HAP-1 (cell line): ENCODE results near the gene CPEB4.

Experiments used
- DNase-seq, 2 experiments: peaks; one replicate each; pipeline ENCODE4 v3.0.0-alpha.2; 2016 to 2020; ENCODE audit warnings: low spot score in 2 of 2
- H3K27me3 ChIP-seq: fragments of 250-450 bp; sonication (Bioruptor Pico); 2 replicates; pipeline ENCODE4 v1.5.1; 2020; ENCODE audit warnings: low read depth, mild to moderate bottlenecking, moderate library complexity
- H3K36me3 ChIP-seq: fragments of 250-450 bp; sonication (Bioruptor Pico); replicated peaks from 2 replicates; pipeline ENCODE4 v1.5.1; 2020; ENCODE audit warnings: mild to moderate bottlenecking
- H3K4me1 ChIP-seq: fragments of 250-450 bp; sonication (Bioruptor Pico); 2 replicates; pipeline ENCODE4 v1.5.1; 2020; ENCODE audit warnings: mild to moderate bottlenecking
- H3K4me3 ChIP-seq: fragments of 250-450 bp; sonication (Bioruptor Pico); 2 replicates; pipeline ENCODE4 v1.5.1; 2020; ENCODE audit warnings: mild to moderate bottlenecking, moderate library complexity
- H3K9me3 ChIP-seq: fragments of 250-450 bp; sonication (Bioruptor Pico); 2 replicates; pipeline ENCODE4 v1.5.1; 2020; ENCODE audit warnings: mild to moderate bottlenecking, moderate library complexity
- in situ Hi-C: fragments of 300-500 bp; cut with MboI; formaldehyde crosslinking; loops from 3 replicates; pipeline ENCODE4 v1.14.3; 2020; ENCODE audit warnings: low sequenced_read_pairs, inconsistent platforms, mixed read lengths

Gene CPEB4

DNA sequence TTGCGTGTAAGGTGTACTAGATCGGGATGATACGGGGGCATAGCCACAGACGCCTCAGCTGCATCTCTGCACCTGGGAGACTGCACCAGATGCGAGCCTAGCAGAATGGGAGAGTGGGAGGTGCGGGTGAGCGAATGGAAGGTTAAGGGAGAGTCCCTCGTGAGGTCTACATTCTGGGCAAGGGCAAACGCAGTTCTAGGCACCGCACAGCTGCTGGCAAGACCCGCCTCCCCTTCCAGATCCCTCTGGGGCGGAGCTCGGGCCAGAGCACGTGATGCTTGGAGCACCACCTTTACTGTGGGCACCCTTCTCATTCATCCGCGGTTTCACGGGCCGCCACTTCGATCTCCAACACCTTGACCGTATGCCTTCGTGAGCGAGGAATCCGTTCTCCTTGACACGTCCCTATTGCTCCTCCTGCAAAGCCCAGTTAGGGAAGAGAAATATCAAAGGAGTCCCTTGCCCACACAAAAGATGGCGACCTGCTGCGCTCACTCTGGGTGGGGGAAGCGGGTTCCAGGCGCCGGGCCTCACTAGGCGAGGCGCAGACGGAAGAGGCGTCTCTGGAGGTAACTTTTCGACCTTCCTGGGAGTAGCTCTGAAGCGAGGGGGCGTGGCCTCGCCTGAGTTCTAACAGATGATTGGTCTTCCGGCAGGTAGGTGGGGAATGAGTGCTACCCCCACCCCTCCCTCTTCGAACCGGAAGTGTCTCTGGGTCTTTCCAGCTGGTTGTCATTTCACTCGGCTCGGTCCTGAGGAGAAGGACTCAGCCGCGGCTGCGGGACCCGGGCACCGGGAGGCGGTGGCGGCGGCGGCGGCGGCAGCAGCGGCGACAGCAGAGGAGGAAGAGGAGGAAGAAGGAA lies at the start of gene CPEB4:
TSS of gene CPEB4 (plus strand) at position 740 of the 863 bp plus-strand sequence. CDS start 1,385 bp downstream, outside the sequence.
- peaks cover 11% of the 10 kb centered on the region for H3K4me1 ChIP-seq
- H3K27me3 ChIP-seq: no peaks in the 10 kb centered on the region
- in situ Hi-C loops: no loop called here

DNA sequence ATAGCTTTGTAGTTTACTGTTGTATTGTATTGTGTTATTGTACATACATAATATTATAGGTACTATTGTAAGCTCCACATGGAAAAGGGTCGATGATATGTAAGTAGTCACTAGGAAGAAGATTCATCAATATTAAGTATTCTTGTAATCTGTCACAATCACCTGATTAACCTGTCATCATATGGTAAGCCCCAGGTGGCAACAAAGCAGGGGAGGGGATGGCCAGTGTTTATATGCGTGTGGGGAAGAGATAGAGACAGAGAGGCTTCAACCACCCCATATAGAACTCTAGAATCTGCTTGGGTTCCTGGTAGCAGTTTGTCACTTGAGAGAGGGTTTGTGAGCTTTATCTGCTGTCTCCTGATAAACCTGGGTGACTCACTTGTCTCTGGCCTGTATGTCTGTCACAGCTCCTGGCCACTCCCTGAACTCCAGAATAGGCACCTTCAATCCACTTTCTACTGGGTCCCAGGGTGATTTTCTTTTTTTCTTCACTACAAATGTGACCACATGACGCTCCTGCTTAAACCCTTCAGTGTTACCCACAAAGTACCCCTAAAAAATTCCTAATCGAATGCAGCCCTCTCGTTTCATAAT lies 48.9 kb upstream of the CPEB4 start:
- in situ Hi-C loops: no loop called here
- H3K4me1 ChIP-seq: no peaks in the 10 kb centered on the region
- no peak for DNase-seq
- H3K27me3 ChIP-seq: no peaks in the 10 kb centered on the region
- H3K36me3 ChIP-seq: no peaks in the 10 kb centered on the region
- no peaks in the 10 kb centered on the region for H3K9me3 ChIP-seq
- H3K4me3 ChIP-seq: no peak overlapping the region

More for the DNA sequence above, at the start of gene CPEB4:
- Histone ChIP-seq H3K4me3 (peak within 1 kb of the TSS; percentile 56), H3K36me3 (no peaks in the 10 kb centered on the region), H3K9me3 (no peaks in the 10 kb centered on the region)
- peak; percentile 97 to 98 for DNase-seq

DNA sequence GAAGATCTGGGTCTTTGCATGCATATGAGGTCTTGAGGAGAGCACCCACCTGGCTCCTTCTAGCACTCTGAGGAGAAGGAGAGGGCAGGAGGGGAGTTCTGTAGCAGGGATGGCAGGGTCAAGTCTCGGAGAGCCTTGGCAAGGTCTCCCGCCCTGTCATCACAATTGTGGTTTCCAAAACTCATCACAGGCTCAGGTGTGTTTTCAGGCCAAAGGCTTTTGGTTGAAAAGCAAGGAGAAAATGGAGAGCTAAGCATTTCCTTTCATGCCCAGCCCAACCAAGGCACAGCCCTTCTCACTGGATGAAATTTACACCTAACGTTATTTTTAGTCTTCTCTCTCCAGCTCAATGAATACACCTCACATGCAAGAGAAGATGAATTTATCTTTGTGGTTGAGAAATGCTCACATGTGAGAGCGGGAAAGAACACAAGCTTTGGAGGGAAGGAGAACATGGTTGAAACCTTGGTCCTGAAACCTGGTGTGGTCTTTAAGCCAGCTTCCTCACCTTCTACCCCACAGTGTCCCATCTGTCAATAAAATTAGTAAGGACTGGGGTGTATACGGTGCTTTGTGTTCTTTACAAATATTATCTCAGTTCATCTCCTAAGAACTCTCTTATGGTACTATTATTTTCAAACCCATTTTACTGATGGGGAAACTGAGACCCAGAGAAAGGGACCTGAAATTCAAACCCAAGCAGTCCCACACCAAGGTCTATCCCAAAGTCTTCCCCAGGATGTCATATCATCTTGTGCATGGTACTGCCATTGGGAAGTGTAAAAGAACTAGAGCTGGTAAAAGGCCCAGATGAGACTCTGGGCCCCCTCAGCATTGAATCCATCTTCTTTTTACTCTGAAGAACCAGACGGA lies 47.8 kb upstream of the CPEB4 start:
- in situ Hi-C loops: no loop called here
- no peak for DNase-seq
- Histone ChIP-seq H3K4me3 (no peak overlapping the region), H3K27me3 (no peaks in the 10 kb centered on the region), H3K4me1 (no peaks in the 10 kb centered on the region), H3K36me3 (no peaks in the 10 kb centered on the region), H3K9me3 (no peaks in the 10 kb centered on the region)

DNA sequence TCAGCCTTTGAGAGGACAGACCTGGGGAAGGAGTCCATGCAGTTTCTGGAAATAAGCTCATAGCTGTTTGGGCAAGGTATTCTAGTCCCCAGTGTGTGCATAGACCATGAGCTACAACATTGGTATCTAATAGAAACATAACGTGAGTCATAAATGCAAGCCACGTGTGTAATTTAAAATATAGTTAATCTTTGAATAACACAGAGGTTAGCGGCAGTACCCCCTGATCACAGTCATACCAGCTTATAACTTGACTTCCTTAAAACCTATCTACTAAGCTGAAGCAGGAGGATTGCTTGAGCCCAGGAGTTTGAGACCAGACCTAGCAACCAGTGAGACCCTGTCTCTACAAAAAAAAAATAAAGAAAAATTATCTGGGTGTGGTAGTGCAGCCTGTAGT lies 46.4 kb upstream of the CPEB4 start:
- DNase-seq: no peak
- Histone ChIP-seq H3K27me3 (no peaks in the 10 kb centered on the region), H3K4me1 (no peaks in the 10 kb centered on the region), H3K36me3 (no peaks in the 10 kb centered on the region), H3K9me3 (no peaks in the 10 kb centered on the region), H3K4me3 (no peak overlapping the region)
- in situ Hi-C loops: no loop called here

DNA sequence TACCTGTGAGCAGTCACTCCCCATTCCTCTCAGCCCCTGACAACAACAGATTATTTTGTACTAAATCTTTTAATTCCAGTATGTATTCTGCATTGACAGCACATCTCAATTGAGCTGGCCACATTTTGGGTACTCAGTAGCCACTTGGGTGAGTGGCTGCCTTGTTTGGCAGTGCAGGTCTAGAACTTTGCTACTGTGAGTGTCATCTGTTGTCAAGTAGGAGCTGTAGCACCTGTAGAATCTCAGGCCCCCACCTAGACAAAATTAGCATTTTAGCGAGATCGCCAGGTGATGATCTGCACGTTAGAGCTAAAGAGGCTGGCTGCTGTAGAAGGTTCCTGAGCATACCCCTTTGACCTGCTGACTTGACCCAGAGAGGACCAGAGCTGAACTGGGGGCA lies 44.4 kb upstream of the CPEB4 start:
- H3K27me3 ChIP-seq: no peaks in the 10 kb centered on the region
- H3K4me1 ChIP-seq: no peaks in the 10 kb centered on the region
- no peaks in the 10 kb centered on the region for H3K9me3 ChIP-seq
- in situ Hi-C loops: no loop called here
- no peak overlapping the region for H3K4me3 ChIP-seq
- no peak for DNase-seq
- no peaks in the 10 kb centered on the region for H3K36me3 ChIP-seq

DNA sequence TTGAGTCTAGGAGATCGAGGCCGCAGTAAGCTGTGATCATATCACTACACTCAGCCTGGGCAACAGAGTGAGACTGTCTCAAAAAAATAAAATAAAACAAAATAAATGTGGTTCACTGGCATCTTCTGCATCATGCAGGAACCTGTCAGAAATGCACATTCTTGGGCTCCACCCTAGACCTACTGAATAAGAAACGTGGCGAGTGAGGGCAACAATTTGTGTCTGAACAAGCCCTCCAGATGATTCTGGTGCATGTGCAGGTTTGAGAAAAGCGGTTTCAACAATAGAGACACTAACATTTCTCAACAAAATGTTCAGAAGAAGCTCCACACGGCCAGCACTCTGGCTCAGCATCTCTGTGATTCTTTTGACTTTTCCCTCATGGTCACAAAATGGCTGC lies 42.8 kb upstream of the CPEB4 start:
- in situ Hi-C loops: no loop called here
- no peak for DNase-seq

DNA sequence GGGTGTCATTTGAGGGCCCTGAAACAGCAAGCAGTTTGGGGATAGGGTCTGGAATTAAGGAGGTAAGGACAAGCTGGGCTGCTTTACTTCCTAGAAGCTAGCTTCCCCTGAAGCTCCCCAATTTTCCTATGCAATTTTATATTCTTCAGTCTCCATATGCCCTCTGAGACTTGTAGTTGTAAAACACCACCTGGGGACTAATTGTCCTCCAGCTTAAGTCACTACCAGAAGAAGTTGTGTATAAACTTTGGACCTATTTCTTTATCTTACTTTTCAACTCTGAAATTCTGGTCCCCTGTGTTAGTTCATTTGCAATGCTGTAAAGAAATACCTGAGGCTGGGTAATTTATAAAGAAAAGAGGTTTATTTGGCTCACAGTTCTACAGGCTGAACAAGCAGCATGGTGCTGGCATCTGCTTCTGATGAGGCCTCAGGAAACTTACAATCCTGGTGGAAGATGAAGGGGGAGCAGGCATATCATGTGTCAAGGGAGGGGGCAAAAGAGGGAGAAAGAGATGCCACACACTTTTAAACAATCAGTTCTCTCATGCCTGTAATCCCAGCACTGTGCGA lies 41.1 kb upstream of the CPEB4 start:
- Histone ChIP-seq H3K9me3 (no peaks in the 10 kb centered on the region), H3K27me3 (no peaks in the 10 kb centered on the region), H3K4me1 (no peaks in the 10 kb centered on the region), H3K36me3 (no peaks in the 10 kb centered on the region), H3K4me3 (no peak overlapping the region)
- no peak for DNase-seq
- in situ Hi-C loops: no loop called here

More for the DNA sequence above, 42.8 kb upstream of the CPEB4 start:
- Histone ChIP-seq H3K36me3 (no peaks in the 10 kb centered on the region), H3K4me1 (no peaks in the 10 kb centered on the region), H3K4me3 (no peak overlapping the region), H3K9me3 (no peaks in the 10 kb centered on the region), H3K27me3 (no peaks in the 10 kb centered on the region)

DNA sequence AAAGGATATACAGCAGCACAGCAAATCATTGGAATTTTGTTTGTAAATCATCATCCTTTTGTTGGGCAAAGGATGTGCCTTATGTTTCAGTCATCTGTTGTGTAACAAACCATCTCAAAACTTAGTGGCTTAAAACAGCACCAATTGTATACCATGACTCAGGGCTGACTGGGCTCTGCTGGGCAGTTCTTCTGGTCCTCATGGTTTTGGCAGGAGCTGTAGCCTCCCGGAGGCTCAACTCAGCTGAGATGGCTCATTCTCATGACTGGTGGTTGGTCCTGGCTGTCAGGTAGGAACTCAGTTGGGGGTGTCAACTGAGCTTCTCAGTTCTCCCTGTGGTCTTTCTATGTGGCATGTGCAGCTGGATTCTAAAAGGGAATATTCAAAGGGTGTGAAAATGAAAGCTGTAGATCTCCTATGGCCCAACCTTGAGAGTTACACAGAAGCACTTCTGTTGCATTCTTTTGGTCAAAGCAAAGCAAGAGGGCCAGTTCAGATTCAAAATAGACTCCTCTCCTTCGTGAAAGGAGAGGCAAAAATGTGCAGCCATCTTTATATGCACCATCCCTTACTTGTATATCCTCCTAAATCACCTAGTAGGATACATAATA lies 39.1 kb upstream of the CPEB4 start:
- H3K4me1 ChIP-seq: no peaks in the 10 kb centered on the region

DNA sequence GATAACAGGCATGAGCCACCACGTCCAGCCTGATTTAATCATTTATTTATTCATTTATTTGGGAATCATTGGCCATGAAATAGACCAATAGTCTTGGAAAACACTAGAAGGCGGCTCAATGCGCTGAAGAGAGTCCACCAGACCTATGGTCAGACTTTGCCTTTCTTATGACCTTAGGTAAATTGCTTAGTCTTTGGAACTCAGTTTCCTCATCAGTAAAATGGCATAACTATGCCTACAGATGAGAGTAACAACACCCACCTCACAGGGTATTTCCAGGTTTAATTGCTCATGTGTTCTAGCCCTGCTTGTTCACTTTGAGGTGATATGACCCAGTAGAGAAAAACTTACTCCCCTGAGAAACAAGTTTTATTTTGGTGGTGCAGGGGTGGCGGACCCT lies 38.2 kb upstream of the CPEB4 start:
- Histone ChIP-seq H3K4me1 (no peaks in the 10 kb centered on the region), H3K27me3 (no peaks in the 10 kb centered on the region), H3K36me3 (no peaks in the 10 kb centered on the region), H3K9me3 (no peaks in the 10 kb centered on the region), H3K4me3 (no peak overlapping the region)
- no peak for DNase-seq
- in situ Hi-C loops: no loop called here

More for the DNA sequence above, 39.1 kb upstream of the CPEB4 start:
- in situ Hi-C loops: no loop called here
- H3K36me3 ChIP-seq: no peaks in the 10 kb centered on the region
- no peak overlapping the region for H3K4me3 ChIP-seq
- no peaks in the 10 kb centered on the region for H3K9me3 ChIP-seq
- H3K27me3 ChIP-seq: no peaks in the 10 kb centered on the region
- DNase-seq: no peak

DNA sequence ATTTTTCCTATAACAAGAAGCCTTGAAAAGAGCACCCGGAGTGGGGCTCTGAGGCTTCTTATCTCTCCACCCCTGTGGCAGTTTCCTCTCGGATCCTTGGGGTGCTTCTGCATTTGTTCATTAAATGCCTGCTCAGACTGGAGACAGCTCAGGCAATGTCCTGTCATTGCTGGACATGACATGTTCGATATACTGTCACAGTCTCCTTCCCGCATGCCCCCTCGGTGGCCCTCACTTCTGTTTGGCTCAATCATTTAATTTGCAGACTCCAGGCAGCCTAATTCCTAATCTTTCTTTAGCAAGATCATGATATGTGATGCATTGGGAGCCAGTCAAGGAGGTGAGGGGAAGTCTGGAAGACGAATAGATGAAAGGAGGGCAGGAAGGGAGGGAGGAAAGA lies 37.5 kb upstream of the CPEB4 start:
- H3K4me1 ChIP-seq: no peaks in the 10 kb centered on the region
- in situ Hi-C loops: no loop called here
- no peak overlapping the region for H3K4me3 ChIP-seq

DNA sequence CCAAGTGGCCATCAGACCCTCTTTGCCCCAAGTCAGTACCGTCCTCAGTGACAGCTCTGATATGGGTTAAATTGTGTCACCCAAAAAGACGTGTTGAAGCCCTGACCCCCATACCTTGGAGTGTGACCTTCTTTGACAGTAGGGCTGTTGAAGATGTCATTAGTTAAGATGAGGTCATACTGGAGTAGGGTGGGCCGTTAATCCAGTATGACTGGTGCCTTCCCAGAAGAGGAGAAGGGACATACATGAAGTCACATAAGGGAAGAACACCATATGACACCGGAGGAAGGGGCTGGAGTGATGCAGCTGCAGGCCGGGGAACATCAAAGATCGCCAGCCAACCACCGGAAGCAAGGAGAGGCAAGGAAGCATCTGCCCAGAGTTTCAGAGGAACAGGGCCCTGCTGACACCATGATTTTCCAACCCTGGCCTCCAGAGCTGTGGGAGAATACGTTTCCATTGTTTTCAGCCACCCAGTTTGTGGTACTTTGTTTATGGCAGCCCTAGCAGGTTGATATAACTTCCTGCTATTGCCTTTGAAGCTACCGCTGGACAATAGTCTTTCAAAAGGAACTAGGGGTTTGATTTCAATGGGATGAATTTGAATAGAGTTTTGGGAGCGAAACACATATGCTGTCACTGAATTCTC lies 36.4 kb upstream of the CPEB4 start:
- Histone ChIP-seq H3K27me3 (no peaks in the 10 kb centered on the region), H3K4me1 (no peaks in the 10 kb centered on the region), H3K36me3 (no peaks in the 10 kb centered on the region), H3K9me3 (no peaks in the 10 kb centered on the region), H3K4me3 (no peak overlapping the region)
- in situ Hi-C loops: no loop called here
- no peak for DNase-seq

More for the DNA sequence above, 37.5 kb upstream of the CPEB4 start:
- Histone ChIP-seq H3K36me3 (no peaks in the 10 kb centered on the region), H3K9me3 (no peaks in the 10 kb centered on the region), H3K27me3 (no peaks in the 10 kb centered on the region)
- no peak for DNase-seq

DNA sequence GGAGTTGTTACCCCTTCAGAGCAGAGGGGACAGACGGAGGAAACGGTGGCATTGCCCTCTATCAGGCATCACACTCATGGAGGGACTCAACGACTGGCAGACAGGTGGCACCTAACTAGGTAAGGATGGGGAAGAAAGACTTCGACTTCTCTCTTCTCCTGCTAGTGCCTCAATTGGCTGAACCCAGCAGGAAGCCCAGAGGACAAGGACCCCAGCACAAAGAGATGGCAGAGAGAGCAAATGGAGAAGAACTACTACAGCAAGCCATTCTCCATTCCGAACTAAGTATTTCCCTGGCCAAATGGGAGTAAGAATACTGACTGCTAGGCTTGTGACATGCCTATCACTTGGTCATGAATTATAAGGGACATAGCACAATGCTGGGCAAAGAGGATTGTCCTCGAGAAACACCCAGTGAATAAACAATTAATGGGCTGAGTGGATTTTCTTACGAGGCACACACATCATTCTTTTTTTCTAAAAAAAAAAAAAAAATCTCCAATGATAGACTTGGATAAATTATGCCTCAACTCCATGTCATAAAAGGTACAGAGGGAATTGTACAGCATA lies 35.3 kb upstream of the CPEB4 start:
- Histone ChIP-seq H3K36me3 (no peaks in the 10 kb centered on the region), H3K9me3 (no peaks in the 10 kb centered on the region), H3K4me1 (no peaks in the 10 kb centered on the region), H3K4me3 (no peak overlapping the region), H3K27me3 (no peaks in the 10 kb centered on the region)
- DNase-seq: no peak
- in situ Hi-C loops: no loop called here
